K562 (cell line): ENCODE results near the gene KLK8. TPM values are rescaled to one million over a fixed set of nuclear protein-coding genes. Genes with fewer than 3 reads are reported as not detected.

Source experiments
- ASH1L ChIP-seq: fragments of 450-650 bp; IDR thresholded peaks from 2 replicates; pipeline ENCODE4 v1.6.1; 2018; ENCODE audit warnings: borderline replicate concordance, mild to moderate bottlenecking, low read depth; ENCODE audit not compliant: partially characterized antibody
- BRCA1 ChIP-seq, 2 experiments: fragments of 450-650 bp in 1 of 2; sonication (generic) in 1 of 2; formaldehyde crosslinking in 1 of 2; IDR thresholded peaks; 2 replicates each; pipeline versions ENCODE4 v1.5.0 to v1.6.1; 2017 to 2020; ENCODE audit warnings: mild to moderate bottlenecking in 1 of 2, missing genetic modification reagents in 1 of 2
- CBFA2T2 ChIP-seq: fragments of 450-650 bp; conservative IDR thresholded peaks from 2 replicates; pipeline ENCODE4 v1.6.1; 2017; ENCODE audit warnings: mild to moderate bottlenecking
- CSDE1 ChIP-seq, 2 experiments: fragments of 450-650 bp; IDR thresholded peaks; 2 replicates each; pipeline ENCODE4 v1.6.1; 2016; ENCODE audit warnings: mild to moderate bottlenecking in 1 of 2
- DNMT1 ChIP-seq: fragments of 450-650 bp; IDR thresholded peaks from 2 replicates; pipeline ENCODE4 v1.6.1; 2016; ENCODE audit warnings: antibody characterized with exemption, mild to moderate bottlenecking
- EGR1 ChIP-seq: fragments of 450-650 bp; conservative IDR thresholded peaks from 2 replicates; pipeline ENCODE4 v1.6.1; 2017; ENCODE audit warnings: mild to moderate bottlenecking
- MAZ ChIP-seq, 2 experiments: fragments of 450-650 bp in 1 of 2; sonication (generic) in 1 of 2; formaldehyde crosslinking; IDR thresholded peaks in 1 of 2; conservative IDR thresholded peaks in 1 of 2; 2 replicates each; pipeline versions ENCODE4 v1.4.0 to v1.5.0; 2020; ENCODE audit warnings: mild to moderate bottlenecking in 1 of 2, missing genetic modification reagents in 1 of 2
- MBD2 ChIP-seq: sonication (generic); IDR thresholded peaks from 2 replicates; pipeline ENCODE4 v1.6.1; 2016; ENCODE audit warnings: low read depth, borderline replicate concordance
- MCM5 ChIP-seq: fragments of 450-650 bp; IDR thresholded peaks from 2 replicates; pipeline ENCODE4 v1.6.1; 2016; ENCODE audit warnings: low read depth
- MXI1 ChIP-seq: IDR thresholded peaks from 2 replicates; pipeline ENCODE4 v1.6.1; 2011; ENCODE audit warnings: low read depth, mild to moderate bottlenecking, improper control_type of control experiment, low read length
- NFATC3 ChIP-seq: fragments of 450-650 bp; IDR thresholded peaks from 2 replicates; pipeline ENCODE4 v1.6.1; 2017; ENCODE audit warnings: mild to moderate bottlenecking
- PHF8 ChIP-seq: fragments of 200-600 bp; sonication (generic); IDR thresholded peaks from 2 replicates; pipeline ENCODE4 v1.6.1; 2012; ENCODE audit warnings: mixed run types, mild to moderate bottlenecking, inconsistent platforms, low read length, moderate library complexity, borderline replicate concordance
- POLR2A ChIP-seq: fragments of 450-650 bp; conservative IDR thresholded peaks from 2 replicates; pipeline ENCODE4 v1.6.1; 2016
- SRSF1 ChIP-seq: fragments of 200-400 bp; formaldehyde crosslinking; IDR thresholded peaks from 2 replicates; pipeline ENCODE4 v1.6.1; 2017; ENCODE audit warnings: mild to moderate bottlenecking, low read depth, low read length, moderate library complexity
- TAF15 ChIP-seq: fragments of 200-400 bp; formaldehyde crosslinking; IDR thresholded peaks from 2 replicates; pipeline ENCODE4 v1.6.1; 2017; ENCODE audit warnings: mild to moderate bottlenecking, low read depth, low read length, moderate library complexity
- TGIF2 ChIP-seq: sonication (generic); formaldehyde crosslinking; IDR thresholded peaks from 2 replicates; pipeline ENCODE4 v1.8.1; 2022; ENCODE audit warnings: mild to moderate bottlenecking, missing genetic modification reagents, moderate library complexity
- ZNF324 ChIP-seq: fragments of 250-450 bp; sonication (Bioruptor Pico); IDR thresholded peaks from 2 replicates; pipeline ENCODE4 v1.4.0; 2020; ENCODE audit warnings: mild to moderate bottlenecking
- ZNF583 ChIP-seq: fragments of 250-450 bp; sonication (Bioruptor Pico); IDR thresholded peaks from 2 replicates; pipeline ENCODE4 v1.4.0; 2020
- polyA plus RNA-seq, 8 experiments: library from polyadenylated mRNA; depleted of rRNA in 4 of 8; stranded (reverse) in 5 of 8; unstranded in 3 of 8; fragments of >200 nt; fragmentation: Nextera tagmentation in 2 of 8; fragmentation: Illumina TruSeq in 1 of 8; extraction: Ambion mirVana in 2 of 8; extraction: Trizol in 1 of 8; gene quantifications; 2 replicates each; pipeline versions ENCODE4 v1.2.1 to v1.2.3, GENCODE V29; 2011 to 2014; ENCODE audit warnings: inconsistent platforms in 1 of 8, missing spikeins in 1 of 8
- total RNA-seq, 7 experiments: library from RNA; depleted of rRNA in 6 of 7; stranded (reverse); fragments of >200 nt in 6 of 7; fragmentation: Illumina TruSeq in 2 of 7; extraction: Trizol in 2 of 7; gene quantifications; 2 replicates each; pipeline versions ENCODE4 v1.2.1 to v1.2.3, GENCODE V29; 2011 to 2021; ENCODE audit warnings: low replicate concordance in 1 of 7
- TF ChIP-seq, protein P1 (sequence below): fragments of 250-450 bp; sonication (Bioruptor Pico); IDR thresholded peaks from 2 replicates; pipeline ENCODE4 v1.5.0; 2021
- TF ChIP-seq, protein P2 (sequence below): fragments of 250-450 bp; sonication (Bioruptor Pico); IDR thresholded peaks from 2 replicates; pipeline ENCODE4 v1.8.0; 2022; ENCODE audit warnings: moderate library complexity, mild to moderate bottlenecking, inconsistent platforms
- TF ChIP-seq, protein P3 (sequence below): sonication (generic); formaldehyde crosslinking; IDR thresholded peaks from 2 replicates; pipeline ENCODE4 v1.8.0; 2022; ENCODE audit warnings: mild to moderate bottlenecking, low read depth, missing genetic modification reagents

Gene KLK8
- total and polyA plus RNA-seq, 9 of the 15 experiments (the other 6 are each of a cell fraction or from before 2014, with no cell fraction given): 0.37 to 1.7 (median 0.76) TPM

DNA sequence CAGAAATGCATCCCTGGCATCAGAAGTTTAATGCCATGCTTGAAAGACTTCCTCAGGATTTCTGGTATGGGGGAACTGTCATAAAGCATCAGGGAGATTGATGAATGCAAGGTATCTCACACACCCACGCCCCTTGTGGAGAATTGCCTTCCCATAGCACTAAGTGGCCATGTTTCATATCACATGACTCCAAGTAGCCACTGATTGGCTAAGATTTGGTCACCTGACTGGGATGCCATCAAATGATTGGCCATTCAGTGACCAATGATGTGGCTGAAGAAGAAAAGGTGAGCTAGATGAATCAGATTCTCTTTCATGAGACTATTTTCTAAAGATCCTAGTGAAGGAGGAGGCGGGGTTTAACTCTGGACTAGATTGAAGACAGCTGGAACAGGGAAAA lies 7.3 kb downstream of the KLK8 start (continued):
- TF ChIP-seq, protein P1, sequence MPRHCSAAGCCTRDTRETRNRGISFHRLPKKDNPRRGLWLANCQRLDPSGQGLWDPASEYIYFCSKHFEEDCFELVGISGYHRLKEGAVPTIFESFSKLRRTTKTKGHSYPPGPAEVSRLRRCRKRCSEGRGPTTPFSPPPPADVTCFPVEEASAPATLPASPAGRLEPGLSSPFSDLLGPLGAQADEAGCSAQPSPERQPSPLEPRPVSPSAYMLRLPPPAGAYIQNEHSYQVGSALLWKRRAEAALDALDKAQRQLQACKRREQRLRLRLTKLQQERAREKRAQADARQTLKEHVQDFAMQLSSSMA (CRISPR knock-in tag): no peak
- TF ChIP-seq BRCA1 (IDR thresholded peaks at IDR 0.05) (no peak), BRCA1 (CRISPR knock-in tag; IDR thresholded peaks at IDR 0.05) (no peak), SRSF1 (no peak), TAF15 (no peak), CSDE1 (IDR thresholded peaks at IDR 0.05) (no peak), DNMT1 (no peak), MAZ (CRISPR knock-in tag; conservative IDR thresholded peaks at IDR 0.05 in 1 of 2, IDR thresholded peaks at IDR 0.05 in 1 of 2) (no peak), TGIF2 (CRISPR knock-in tag) (no peak), EGR1 (peak; percentile 56), ZNF583 (no peak), POLR2A (no peak), ZNF324 (CRISPR knock-in tag) (no peak), MXI1 (no peak), MCM5 (no peak), PHF8 (no peak), NFATC3 (no peak), MBD2 (peak; percentile 52; the same call in 1 of the 2 replicates), ASH1L (peak; percentile 76), CBFA2T2 (peak; percentile 81)
- TF ChIP-seq, protein P2, sequence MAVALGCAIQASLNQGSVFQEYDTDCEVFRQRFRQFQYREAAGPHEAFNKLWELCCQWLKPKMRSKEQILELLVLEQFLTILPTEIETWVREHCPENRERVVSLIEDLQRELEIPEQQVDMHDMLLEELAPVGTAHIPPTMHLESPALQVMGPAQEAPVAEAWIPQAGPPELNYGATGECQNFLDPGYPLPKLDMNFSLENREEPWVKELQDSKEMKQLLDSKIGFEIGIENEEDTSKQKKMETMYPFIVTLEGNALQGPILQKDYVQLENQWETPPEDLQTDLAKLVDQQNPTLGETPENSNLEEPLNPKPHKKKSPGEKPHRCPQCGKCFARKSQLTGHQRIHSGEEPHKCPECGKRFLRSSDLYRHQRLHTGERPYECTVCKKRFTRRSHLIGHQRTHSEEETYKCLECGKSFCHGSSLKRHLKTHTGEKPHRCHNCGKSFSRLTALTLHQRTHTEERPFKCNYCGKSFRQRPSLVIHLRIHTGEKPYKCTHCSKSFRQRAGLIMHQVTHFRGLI (CRISPR knock-in tag): no peak
- TF ChIP-seq, protein P3, sequence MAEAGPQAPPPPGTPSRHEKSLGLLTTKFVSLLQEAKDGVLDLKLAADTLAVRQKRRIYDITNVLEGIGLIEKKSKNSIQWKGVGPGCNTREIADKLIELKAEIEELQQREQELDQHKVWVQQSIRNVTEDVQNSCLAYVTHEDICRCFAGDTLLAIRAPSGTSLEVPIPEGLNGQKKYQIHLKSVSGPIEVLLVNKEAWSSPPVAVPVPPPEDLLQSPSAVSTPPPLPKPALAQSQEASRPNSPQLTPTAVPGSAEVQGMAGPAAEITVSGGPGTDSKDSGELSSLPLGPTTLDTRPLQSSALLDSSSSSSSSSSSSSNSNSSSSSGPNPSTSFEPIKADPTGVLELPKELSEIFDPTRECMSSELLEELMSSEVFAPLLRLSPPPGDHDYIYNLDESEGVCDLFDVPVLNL (CRISPR knock-in tag): no peak
